Measurements from ENCODE around the gene DYNC2H1.
A peak's percentile ranks its signal among the peaks of the same experiment; 100 is the strongest.

The DYNC2H1 gene

GRCh38 chr11:103167166-103167565 lies 57.9 kb downstream of the DYNC2H1 start:
- DNase-seq (ENCODE audit: low spot score in 2 of 2): no peak
- H3K36me3 ChIP-seq (replicated peaks): peaks cover 15% of the 10 kb centered on the region; the same call in 1 of the 2 replicates

GRCh38 chr11:103170865-103171264 lies 61.6 kb downstream of the DYNC2H1 start:
- no peak for DNase-seq (ENCODE audit: low spot score in 2 of 2)
- Histone ChIP-seq H3K36me3 (replicated peaks) (0 out of 2 replicates have a peak, but pooled peaks cover 3% of the 10 kb centered on the region), H3K9me3 (no peaks in the 10 kb centered on the region), H3K27me3 (ENCODE audit: low read depth) (no peaks in the 10 kb centered on the region), H3K4me3 (no peak overlapping the region), H3K4me1 (no peaks in the 10 kb centered on the region)
- in situ Hi-C loops (cut with MboI; ENCODE audit: low sequenced_read_pairs): no loop called here

More at GRCh38 chr11:103167166-103167565, 57.9 kb downstream of the DYNC2H1 start:
- in situ Hi-C loops (cut with MboI; ENCODE audit: low sequenced_read_pairs): no loop called here
- H3K4me1 ChIP-seq: no peaks in the 10 kb centered on the region
- H3K27me3 ChIP-seq (ENCODE audit: low read depth): no peaks in the 10 kb centered on the region
- no peak overlapping the region for H3K4me3 ChIP-seq
- H3K9me3 ChIP-seq: no peaks in the 10 kb centered on the region

DNA sequence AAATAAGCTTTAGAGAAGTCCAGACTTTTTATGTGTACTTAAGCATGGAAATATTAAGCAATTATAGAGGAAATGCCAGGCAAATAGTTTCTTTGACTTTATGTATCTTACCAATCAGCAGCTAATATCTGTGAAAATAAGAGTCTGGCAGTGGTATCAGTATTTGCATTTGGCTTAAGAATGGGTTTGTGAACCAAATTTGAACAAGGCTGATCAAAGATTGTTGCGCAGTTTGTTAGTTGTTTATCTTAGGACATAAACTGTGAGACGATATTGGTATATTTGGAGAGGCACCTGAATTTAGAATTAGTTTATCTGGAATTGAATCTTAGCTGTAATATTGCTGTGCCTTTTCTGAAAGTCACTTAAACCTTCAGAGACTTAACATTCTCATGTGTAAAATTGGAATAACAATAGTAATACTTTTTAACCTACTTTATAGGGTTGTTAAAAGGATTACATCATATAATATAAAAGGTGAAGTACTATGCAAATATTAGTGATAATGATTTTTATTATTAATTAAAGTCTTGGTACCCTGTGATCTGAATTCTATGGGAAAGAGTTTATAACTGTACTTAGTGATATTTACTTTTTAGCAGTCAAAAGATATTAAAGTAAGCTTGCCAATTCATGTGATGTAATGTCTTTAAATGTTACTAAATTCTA lies 66.4 kb downstream of the DYNC2H1 start:
- H3K27me3 ChIP-seq (ENCODE audit: low read depth): no peaks in the 10 kb centered on the region
- H3K9me3 ChIP-seq: no peaks in the 10 kb centered on the region; the same call in 1 of the 2 replicates
- H3K36me3 ChIP-seq (replicated peaks): 0 out of 2 replicates have a peak, but pooled peaks cover 3% of the 10 kb centered on the region
- no peak overlapping the region for H3K4me3 ChIP-seq
- H3K4me1 ChIP-seq: no peaks in the 10 kb centered on the region
- in situ Hi-C loops (cut with MboI; ENCODE audit: low sequenced_read_pairs): no loop called here
- peak in 1 of 2 experiments; percentile 7 for DNase-seq (ENCODE audit: low spot score in 2 of 2)

- no peaks in the 10 kb centered on the region; the same call in 1 of the 2 replicates for H3K36me3 ChIP-seq (replicated peaks)
- H3K4me1 ChIP-seq: peaks cover 6% of the 10 kb centered on the region
- H3K4me3 ChIP-seq: no peak overlapping the region
- no peaks in the 10 kb centered on the region for H3K27me3 ChIP-seq (ENCODE audit: low read depth)
- no peak for DNase-seq (ENCODE audit: low spot score in 2 of 2)
- in situ Hi-C loops (cut with MboI; ENCODE audit: low sequenced_read_pairs): no loop called here
- no peaks in the 10 kb centered on the region for H3K9me3 ChIP-seq
These were observed 74.9 kb downstream of the DYNC2H1 start for GRCh38 chr11:103183981-103184611.

DNA sequence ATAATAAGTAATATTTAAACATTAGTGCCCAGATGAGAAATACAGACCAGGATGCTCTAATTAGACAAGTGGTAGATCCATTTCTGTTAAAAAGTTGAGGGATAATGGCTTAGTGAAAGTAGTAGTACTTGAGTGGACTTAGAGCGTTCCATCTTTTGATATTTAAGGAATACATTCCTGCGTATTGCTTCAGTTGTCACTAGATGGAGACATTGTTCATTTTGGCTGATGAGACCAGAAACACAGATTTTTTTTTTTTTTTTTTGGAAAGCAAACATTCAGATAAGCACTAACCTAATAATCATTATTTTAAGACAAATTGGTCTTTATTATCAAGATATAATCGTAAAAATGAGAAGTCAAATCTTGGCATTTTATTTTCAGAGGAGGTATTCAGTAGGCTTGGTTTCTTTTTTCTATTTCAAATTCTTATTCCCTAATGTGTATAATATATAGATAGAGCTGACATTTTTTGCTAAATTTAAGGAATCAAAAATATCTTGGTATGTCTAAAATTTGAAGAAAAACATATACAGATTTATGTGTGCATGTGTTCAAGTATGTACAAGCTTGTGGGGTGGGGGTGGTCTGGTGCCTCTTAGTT lies 92.9 kb downstream of the DYNC2H1 start:
- in situ Hi-C loops (cut with MboI; ENCODE audit: low sequenced_read_pairs): no loop called here
- peak in 1 of 2 experiments; percentile 63 for DNase-seq (ENCODE audit: low spot score in 2 of 2)
- no peaks in the 10 kb centered on the region for H3K9me3 ChIP-seq
- H3K36me3 ChIP-seq (replicated peaks): peaks cover 7% of the 10 kb centered on the region
- no peaks in the 10 kb centered on the region for H3K4me1 ChIP-seq
- no peak overlapping the region for H3K4me3 ChIP-seq
- H3K27me3 ChIP-seq (ENCODE audit: low read depth): no peaks in the 10 kb centered on the region

DNA sequence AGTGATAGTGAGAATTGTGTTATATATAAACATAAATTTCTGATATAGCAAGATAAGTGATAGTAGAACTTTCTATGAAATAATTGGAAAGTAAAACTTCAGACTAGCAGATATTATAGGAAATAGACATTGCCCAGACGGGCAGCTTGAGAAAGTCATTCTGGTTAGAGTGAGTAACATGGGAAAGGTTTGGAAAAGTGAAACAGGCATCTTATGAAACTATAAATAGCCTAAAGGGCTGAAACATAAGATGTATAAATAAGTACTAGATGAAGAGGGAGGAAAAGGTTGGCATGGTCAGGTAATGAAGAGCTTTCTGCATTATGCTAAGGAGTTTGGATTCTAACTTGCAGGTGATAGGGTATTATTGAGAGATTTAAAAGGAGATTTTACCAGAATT lies 101.3 kb downstream of the DYNC2H1 start:
- no peaks in the 10 kb centered on the region for H3K4me1 ChIP-seq
- H3K9me3 ChIP-seq: no peaks in the 10 kb centered on the region
- DNase-seq (ENCODE audit: low spot score in 2 of 2): no peak
- H3K27me3 ChIP-seq (ENCODE audit: low read depth): no peaks in the 10 kb centered on the region
- H3K36me3 ChIP-seq (replicated peaks): no peaks in the 10 kb centered on the region; the same call in 1 of the 2 replicates
- in situ Hi-C loops (cut with MboI; ENCODE audit: low sequenced_read_pairs): no loop called here
- no peak overlapping the region for H3K4me3 ChIP-seq

DNA sequence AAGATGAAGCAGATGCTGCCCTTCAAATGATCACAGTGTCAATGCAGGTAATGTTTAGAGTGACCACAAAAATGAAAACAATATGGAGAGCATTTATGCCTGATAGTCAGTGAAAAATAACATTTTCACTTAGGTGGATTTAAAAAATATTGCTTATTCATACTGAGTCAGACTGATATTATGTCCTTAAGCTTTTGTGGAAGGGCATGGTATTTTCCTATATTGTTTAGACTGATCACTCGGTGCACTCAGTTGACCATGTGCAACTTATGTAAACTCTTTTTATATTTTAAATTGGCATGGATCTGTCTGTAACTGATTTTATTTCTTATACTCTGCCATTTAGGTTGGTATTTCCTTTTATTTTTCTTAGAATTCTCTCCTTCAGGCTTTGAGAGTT lies 106.6 kb downstream of the DYNC2H1 start:
- Histone ChIP-seq H3K4me1 (no peaks in the 10 kb centered on the region), H3K9me3 (no peaks in the 10 kb centered on the region), H3K27me3 (ENCODE audit: low read depth) (no peaks in the 10 kb centered on the region), H3K36me3 (replicated peaks) (no peaks in the 10 kb centered on the region), H3K4me3 (no peak overlapping the region)
- in situ Hi-C loops (cut with MboI; ENCODE audit: low sequenced_read_pairs): no loop called here
- no peak for DNase-seq (ENCODE audit: low spot score in 2 of 2)

DNA sequence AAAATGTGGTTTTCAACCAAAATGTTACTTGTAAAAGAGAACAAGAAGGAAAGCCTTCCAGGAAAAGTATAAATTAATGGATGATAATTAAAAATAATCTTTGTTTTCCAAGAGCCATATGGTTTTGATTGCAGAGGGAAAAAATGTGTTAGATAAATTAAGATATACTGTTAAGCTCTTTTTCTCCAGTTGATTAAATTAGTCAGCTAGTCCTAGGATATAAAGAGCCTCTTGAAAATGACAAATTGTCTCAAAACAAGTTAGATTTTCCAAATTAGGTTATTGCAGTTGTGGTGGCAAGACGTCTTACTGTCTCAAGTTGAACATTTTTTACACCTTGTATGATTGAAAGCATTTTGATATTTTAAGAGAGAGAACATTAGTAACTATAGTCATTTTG lies 110.9 kb downstream of the DYNC2H1 start:
- no peaks in the 10 kb centered on the region for H3K27me3 ChIP-seq (ENCODE audit: low read depth)
- H3K4me3 ChIP-seq: no peak overlapping the region
- in situ Hi-C loops (cut with MboI; ENCODE audit: low sequenced_read_pairs): no loop called here
- H3K36me3 ChIP-seq (replicated peaks): no peaks in the 10 kb centered on the region
- no peaks in the 10 kb centered on the region for H3K4me1 ChIP-seq
- no peak for DNase-seq (ENCODE audit: low spot score in 2 of 2)
- no peaks in the 10 kb centered on the region for H3K9me3 ChIP-seq

DNA sequence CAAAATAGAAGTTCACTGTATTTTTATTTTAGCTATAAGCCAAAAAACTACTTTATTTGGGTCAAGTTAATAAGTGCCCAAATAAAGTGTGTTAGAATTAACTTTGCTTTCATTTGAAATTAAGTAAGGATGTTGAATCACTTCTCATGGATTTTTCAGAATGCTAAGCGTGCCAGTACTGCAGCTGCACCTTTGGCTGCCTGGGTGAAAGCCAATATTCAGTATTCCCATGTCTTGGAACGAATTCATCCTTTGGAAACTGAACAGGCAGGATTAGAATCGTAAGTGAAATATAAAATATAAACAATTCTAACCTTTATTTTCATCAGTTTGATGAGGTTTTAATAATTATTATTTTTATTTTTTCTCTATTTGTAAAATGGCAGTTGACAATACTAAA lies 113.6 kb downstream of the DYNC2H1 start:
- no peak overlapping the region for H3K4me3 ChIP-seq
- no peak for DNase-seq (ENCODE audit: low spot score in 2 of 2)
- no peaks in the 10 kb centered on the region for H3K4me1 ChIP-seq
- H3K27me3 ChIP-seq (ENCODE audit: low read depth): no peaks in the 10 kb centered on the region
- in situ Hi-C loops (cut with MboI; ENCODE audit: low sequenced_read_pairs): no loop called here
- no peaks in the 10 kb centered on the region for H3K36me3 ChIP-seq (replicated peaks)
- H3K9me3 ChIP-seq: no peaks in the 10 kb centered on the region

DNA sequence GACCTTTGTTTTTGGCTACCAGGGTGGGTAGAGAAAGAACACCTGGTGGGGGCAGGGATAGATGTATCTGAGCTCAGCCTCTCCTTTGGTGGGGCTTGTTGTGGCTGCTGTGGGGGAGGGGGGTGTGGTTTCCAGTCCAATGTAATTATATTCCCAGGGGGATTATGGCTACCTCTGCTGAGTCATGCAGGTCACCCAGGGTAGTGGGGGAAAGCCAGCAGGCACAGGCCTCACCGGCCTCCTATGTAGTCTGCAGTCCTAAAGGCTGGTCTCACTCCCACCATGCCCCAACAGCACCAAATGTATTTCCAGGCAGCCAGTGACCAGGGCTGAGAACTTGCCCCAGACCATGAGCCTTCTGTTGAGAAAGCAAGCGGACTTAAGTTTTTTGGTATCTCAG lies 119.6 kb downstream of the DYNC2H1 start:
- in situ Hi-C loops (cut with MboI; ENCODE audit: low sequenced_read_pairs): no loop called here
- H3K4me3 ChIP-seq: no peak overlapping the region
- peaks cover 6% of the 10 kb centered on the region for H3K4me1 ChIP-seq
- H3K27me3 ChIP-seq (ENCODE audit: low read depth): no peaks in the 10 kb centered on the region
- no peaks in the 10 kb centered on the region for H3K9me3 ChIP-seq
- peak in 1 of 2 experiments; percentile 23 for DNase-seq (ENCODE audit: low spot score in 2 of 2)
- H3K36me3 ChIP-seq (replicated peaks): no peaks in the 10 kb centered on the region

GRCh38 chr11:103234974-103235373 lies 125.7 kb downstream of the DYNC2H1 start:
- peak in 1 of 2 experiments; percentile 14 for DNase-seq (ENCODE audit: low spot score in 2 of 2)
- Histone ChIP-seq H3K9me3 (no peaks in the 10 kb centered on the region), H3K27me3 (ENCODE audit: low read depth) (no peaks in the 10 kb centered on the region), H3K4me1 (peaks cover 4% of the 10 kb centered on the region), H3K4me3 (no peak overlapping the region), H3K36me3 (replicated peaks) (no peaks in the 10 kb centered on the region)
- in situ Hi-C loops (cut with MboI; ENCODE audit: low sequenced_read_pairs): no loop called here

GRCh38 chr11:103241574-103241973 lies 132.3 kb downstream of the DYNC2H1 start:
- Histone ChIP-seq H3K27me3 (ENCODE audit: low read depth) (no peaks in the 10 kb centered on the region), H3K4me1 (no peaks in the 10 kb centered on the region), H3K36me3 (replicated peaks) (no peaks in the 10 kb centered on the region), H3K4me3 (no peak overlapping the region), H3K9me3 (no peaks in the 10 kb centered on the region)
- in situ Hi-C loops (cut with MboI; ENCODE audit: low sequenced_read_pairs): no loop called here
- DNase-seq (ENCODE audit: low spot score in 2 of 2): no peak

DNA sequence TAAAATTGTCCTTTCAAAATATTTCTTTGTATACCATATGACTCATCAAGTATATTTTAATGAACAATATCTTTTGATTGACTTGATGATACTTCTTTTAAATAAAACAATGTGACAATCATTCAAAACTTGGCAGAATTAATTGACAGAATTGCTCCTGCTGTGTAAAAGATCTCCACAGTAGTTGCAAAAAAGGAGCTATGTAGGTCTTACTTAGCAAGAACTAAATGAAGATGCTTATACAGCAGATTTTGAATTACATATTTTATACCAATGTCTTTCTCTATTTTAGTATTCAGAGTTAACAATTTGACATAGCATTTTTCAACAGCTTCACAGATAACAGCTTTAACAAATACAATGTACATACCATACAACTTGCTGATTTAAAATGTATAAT lies 144.9 kb downstream of the DYNC2H1 start:
- DNase-seq (ENCODE audit: low spot score in 2 of 2): no peak
- no peak overlapping the region for H3K4me3 ChIP-seq
- in situ Hi-C loops (cut with MboI; ENCODE audit: low sequenced_read_pairs): no loop called here
- H3K36me3 ChIP-seq (replicated peaks): no peaks in the 10 kb centered on the region
- no peaks in the 10 kb centered on the region for H3K9me3 ChIP-seq
- H3K27me3 ChIP-seq (ENCODE audit: low read depth): no peaks in the 10 kb centered on the region
- peaks cover 6% of the 10 kb centered on the region for H3K4me1 ChIP-seq

DNA sequence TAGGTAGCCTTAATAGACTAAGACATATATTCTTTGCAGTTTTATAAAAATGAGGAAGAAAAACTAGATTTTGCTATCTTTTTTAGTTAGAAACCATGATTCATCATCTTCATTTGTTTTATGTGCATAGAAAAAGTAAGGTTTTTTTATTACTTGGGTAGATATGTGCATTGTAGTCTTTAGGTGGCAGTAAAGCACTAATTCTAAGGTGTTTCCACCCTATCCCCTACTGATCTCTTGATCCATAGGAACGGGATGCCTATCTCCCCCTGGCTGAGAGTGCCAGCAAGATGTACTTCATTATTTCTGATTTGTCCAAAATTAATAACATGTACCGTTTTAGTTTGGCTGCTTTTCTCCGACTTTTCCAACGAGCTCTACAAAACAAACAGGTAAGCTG lies 148.1 kb downstream of the DYNC2H1 start:
- Histone ChIP-seq H3K9me3 (no peaks in the 10 kb centered on the region), H3K36me3 (replicated peaks) (no peaks in the 10 kb centered on the region; the same call in 1 of the 2 replicates), H3K27me3 (ENCODE audit: low read depth) (no peaks in the 10 kb centered on the region), H3K4me1 (no peaks in the 10 kb centered on the region), H3K4me3 (no peak overlapping the region)
- DNase-seq (ENCODE audit: low spot score in 2 of 2): peak; percentile 20 to 44
- in situ Hi-C loops (cut with MboI; ENCODE audit: low sequenced_read_pairs): no loop called here
